ENCODE data around the gene SYT12.

Gene SYT12

GRCh38 chr11:67020949-67021348 is 2.0 kb upstream of the SYT12 start:
- peaks cover 16 to 55% (median 37%) of the 10 kb centered on the region in 3 experiments for H3K27me3 ChIP-seq (ENCODE audit: control insufficient read depth in 3 of 3, insufficient read depth in 3 of 3, low read depth in 1 of 3, low read length in 3 of 3)
- no peak overlapping the region for H2BK12ac ChIP-seq (ENCODE audit: low read length)
- no peak overlapping the region for H2AK5ac ChIP-seq (ENCODE audit: low read depth, low read length)
- H3K9ac ChIP-seq (ENCODE audit: low read depth, low read length, poor library complexity) = no peak overlapping the region
- DNase-seq (ENCODE audit: low spot score) = no peak
- no peak overlapping the region for H2BK15ac ChIP-seq (ENCODE audit: low read length)
- H3K79me1 ChIP-seq (ENCODE audit: low read depth, low read length) = no peaks in the 10 kb centered on the region
- H3K23ac ChIP-seq (ENCODE audit: low read depth, low read length, poor library complexity) = no peak overlapping the region
- no peak overlapping the region for H2BK5ac ChIP-seq (ENCODE audit: low read length)
- H4K91ac ChIP-seq (ENCODE audit: low read depth, low read length, poor library complexity) = no peak overlapping the region
- no peaks in the 10 kb centered on the region for H3K36me3 ChIP-seq (replicated peaks in 1 of 2; ENCODE audit: control insufficient read depth in 2 of 2, insufficient read depth in 2 of 2, low read length in 2 of 2)
- no peak overlapping the region for H3K4me2 ChIP-seq (ENCODE audit: insufficient read depth, low read length, poor library complexity, severe bottlenecking)
- peaks cover 0 to 7% of the 10 kb centered on the region in 2 donors for H3K4me1 ChIP-seq (ENCODE audit: control insufficient read depth in 2 of 2, insufficient read depth in 1 of 2, low read depth in 1 of 2, low read length in 2 of 2)
- no peak overlapping the region for H2AFZ ChIP-seq (ENCODE audit: low read length)
- peaks cover 0 to 5% of the 10 kb centered on the region in 2 donors for H3K9me3 ChIP-seq (replicated peaks in 1 of 2; ENCODE audit: control insufficient read depth in 2 of 2, insufficient read depth in 1 of 2, low read depth in 1 of 2, low read length in 2 of 2)
- no peak overlapping the region for H3K27ac ChIP-seq (replicated peaks; ENCODE audit: low read length)
- no peak overlapping the region for H4K8ac ChIP-seq (ENCODE audit: low read depth, low read length)
- H2BK120ac ChIP-seq (ENCODE audit: low read depth, low read length) = no peak overlapping the region
- no peak overlapping the region for H3K4me3 ChIP-seq (ENCODE audit: low read length in 2 of 2)
- H3K4ac ChIP-seq (ENCODE audit: low read length) = no peak overlapping the region
- no peak overlapping the region for H3K18ac ChIP-seq (ENCODE audit: low read length)
- no CpG with 5 or more reads among the region's 6 CpGs for WGBS, 2 donors (ENCODE audit: extremely low coverage in 2 of 2, insufficient read length in 2 of 2, insufficient replicate concordance in 1 of 2)
- no peak overlapping the region for H3K14ac ChIP-seq (ENCODE audit: low read length)

DNA sequence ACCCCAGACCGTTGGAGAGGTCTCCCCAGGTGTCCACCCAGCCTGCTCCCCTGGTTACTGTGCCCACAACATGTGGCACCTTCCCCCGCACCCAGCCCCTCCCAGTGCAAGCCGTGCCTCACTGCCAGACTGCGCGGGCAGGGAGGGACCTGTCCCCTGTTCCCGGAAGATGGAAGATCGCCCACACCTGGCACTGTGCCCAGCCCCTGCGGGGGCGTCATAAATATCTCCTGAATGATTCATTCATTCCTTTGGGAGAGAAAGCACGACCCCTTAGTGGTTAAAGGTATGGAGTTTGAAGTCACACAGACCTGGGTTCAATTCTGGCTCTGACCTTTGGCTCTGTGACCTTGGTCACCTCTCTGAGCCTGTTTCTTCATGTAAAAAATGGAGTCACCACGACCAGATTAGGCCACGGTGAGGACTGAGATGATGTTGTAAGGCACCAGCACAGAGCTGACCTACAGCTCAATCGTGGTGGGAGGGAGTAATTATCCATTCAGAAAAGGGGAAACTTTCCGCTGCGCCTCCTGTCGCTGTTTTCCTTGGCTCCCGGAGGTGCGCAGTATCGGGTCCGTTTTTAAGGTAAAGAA is 497 bp upstream of the SYT12 start:
- no peak overlapping the region for H4K8ac ChIP-seq (ENCODE audit: low read depth, low read length)

DNA sequence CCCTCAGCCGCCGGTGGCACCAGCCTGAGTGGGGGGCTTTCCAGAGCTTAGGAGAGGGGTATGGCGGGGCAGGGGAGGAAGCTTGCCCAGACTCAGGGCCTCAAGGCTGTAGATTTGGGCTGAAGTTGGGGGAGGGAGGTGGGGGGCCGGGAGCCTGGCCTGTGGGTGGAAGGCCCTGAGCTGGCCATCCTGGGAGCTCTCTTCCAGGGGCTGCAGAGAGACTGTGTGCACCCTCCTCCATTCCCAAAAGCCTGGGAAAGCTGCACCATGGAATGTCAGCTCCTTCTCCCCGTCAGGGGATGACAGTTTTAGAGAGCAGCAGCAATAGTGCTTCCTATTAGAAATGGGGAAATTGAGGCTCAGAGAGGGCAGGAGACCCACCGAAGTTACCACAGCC is 1.0 kb downstream of the SYT12 start:
- Histone ChIP-seq H2BK120ac (ENCODE audit: low read depth, low read length) (no peak overlapping the region), H3K4me1 (ENCODE audit: control insufficient read depth in 2 of 2, insufficient read depth in 1 of 2, low read depth in 1 of 2, low read length in 2 of 2) (peaks cover 2 to 7% of the 10 kb centered on the region in 2 donors), H4K8ac (ENCODE audit: low read depth, low read length) (no peak overlapping the region), H2BK5ac (ENCODE audit: low read length) (peak overlapping the region; percentile 8), H3K9me3 (replicated peaks in 1 of 2; ENCODE audit: control insufficient read depth in 2 of 2, insufficient read depth in 1 of 2, low read depth in 1 of 2, low read length in 2 of 2) (peaks cover 0 to 8% of the 10 kb centered on the region in 2 donors), H3K4ac (ENCODE audit: low read length) (no peak overlapping the region), H2BK12ac (ENCODE audit: low read length) (no peak overlapping the region), H3K27ac (replicated peaks; ENCODE audit: low read length) (no peak overlapping the region), H3K36me3 (replicated peaks in 1 of 2; ENCODE audit: control insufficient read depth in 2 of 2, insufficient read depth in 2 of 2, low read length in 2 of 2) (no peaks in the 10 kb centered on the region), H3K9ac (ENCODE audit: low read depth, low read length, poor library complexity) (no peak overlapping the region), H3K23ac (ENCODE audit: low read depth, low read length, poor library complexity) (peak overlapping the region; percentile 81), H3K4me2 (ENCODE audit: insufficient read depth, low read length, poor library complexity, severe bottlenecking) (peak overlapping the region; percentile 85), H3K14ac (ENCODE audit: low read length) (peak overlapping the region; percentile 85), H3K79me1 (ENCODE audit: low read depth, low read length) (no peaks in the 10 kb centered on the region), H3K18ac (ENCODE audit: low read length) (peak overlapping the region; percentile 82), H4K91ac (ENCODE audit: low read depth, low read length, poor library complexity) (no peak overlapping the region), H2AK5ac (ENCODE audit: low read depth, low read length) (no peak overlapping the region), H3K27me3 (ENCODE audit: control insufficient read depth in 3 of 3, insufficient read depth in 3 of 3, low read depth in 1 of 3, low read length in 3 of 3) (peaks cover 16 to 70% (median 37%) of the 10 kb centered on the region in 3 experiments), H2AFZ (ENCODE audit: low read length) (peak overlapping the region; percentile 75), H2BK15ac (ENCODE audit: low read length) (no peak overlapping the region), H3K4me3 (ENCODE audit: low read length in 2 of 2) (no peak overlapping the region)
- WGBS, 2 donors (ENCODE audit: extremely low coverage in 2 of 2, insufficient read length in 2 of 2, insufficient replicate concordance in 1 of 2) = no CpG with 5 or more reads among the region's 6 CpGs
- no peak for DNase-seq (ENCODE audit: low spot score)

More for the DNA sequence above, 497 bp upstream of the SYT12 start:
- Histone ChIP-seq H2BK12ac (ENCODE audit: low read length) (no peak overlapping the region), H3K4me1 (ENCODE audit: control insufficient read depth in 2 of 2, insufficient read depth in 1 of 2, low read depth in 1 of 2, low read length in 2 of 2) (peaks cover 0 to 7% of the 10 kb centered on the region in 2 donors), H3K4me3 (ENCODE audit: low read length in 2 of 2) (peak overlapping the region in 1 of 2 donors; percentile 35), H3K23ac (ENCODE audit: low read depth, low read length, poor library complexity) (peak overlapping the region; percentile 97), H3K27ac (replicated peaks; ENCODE audit: low read length) (no peak overlapping the region), H2AFZ (ENCODE audit: low read length) (peak overlapping the region; percentile 82), H4K91ac (ENCODE audit: low read depth, low read length, poor library complexity) (no peak overlapping the region), H3K18ac (ENCODE audit: low read length) (peak overlapping the region; percentile 59), H2BK5ac (ENCODE audit: low read length) (no peak overlapping the region), H3K36me3 (replicated peaks in 1 of 2; ENCODE audit: control insufficient read depth in 2 of 2, insufficient read depth in 2 of 2, low read length in 2 of 2) (no peaks in the 10 kb centered on the region), H3K9me3 (replicated peaks in 1 of 2; ENCODE audit: control insufficient read depth in 2 of 2, insufficient read depth in 1 of 2, low read depth in 1 of 2, low read length in 2 of 2) (peaks cover 0 to 5% of the 10 kb centered on the region in 2 donors), H3K9ac (ENCODE audit: low read depth, low read length, poor library complexity) (peak overlapping the region; percentile 16), H3K4ac (ENCODE audit: low read length) (no peak overlapping the region), H3K27me3 (ENCODE audit: control insufficient read depth in 3 of 3, insufficient read depth in 3 of 3, low read depth in 1 of 3, low read length in 3 of 3) (peaks cover 16 to 64% (median 37%) of the 10 kb centered on the region in 3 experiments), H3K4me2 (ENCODE audit: insufficient read depth, low read length, poor library complexity, severe bottlenecking) (peak overlapping the region; percentile 85), H3K79me1 (ENCODE audit: low read depth, low read length) (no peaks in the 10 kb centered on the region), H2BK15ac (ENCODE audit: low read length) (no peak overlapping the region), H3K14ac (ENCODE audit: low read length) (peak overlapping the region; percentile 12), H2AK5ac (ENCODE audit: low read depth, low read length) (peak overlapping the region; percentile 83), H2BK120ac (ENCODE audit: low read depth, low read length) (no peak overlapping the region)
- WGBS, 2 donors (ENCODE audit: extremely low coverage in 2 of 2, insufficient read length in 2 of 2, insufficient replicate concordance in 1 of 2) = no CpG with 5 or more reads among the region's 20 CpGs
- DNase-seq (ENCODE audit: low spot score) = no peak

DNA sequence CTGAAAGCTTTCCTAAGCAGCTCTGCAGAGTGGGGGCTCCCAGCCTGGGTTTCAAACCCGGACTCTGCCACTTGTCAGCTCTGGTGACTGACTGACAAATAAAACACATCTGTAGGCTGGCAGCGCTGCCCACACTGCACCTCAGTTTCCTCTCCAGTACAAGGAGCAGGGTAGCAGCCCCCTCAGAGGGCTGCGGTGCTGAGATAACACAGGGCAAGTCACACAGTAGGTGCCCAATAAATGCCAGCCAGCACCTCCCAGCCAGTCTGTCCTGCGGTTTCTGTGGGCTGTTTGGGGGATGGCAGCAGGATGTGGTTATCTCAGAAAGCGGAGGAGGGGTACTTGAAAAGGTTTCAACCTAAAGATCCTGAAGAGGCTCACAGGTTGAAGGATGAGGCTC is 1.5 kb downstream of the SYT12 start:
- no peaks in the 10 kb centered on the region for H3K36me3 ChIP-seq (replicated peaks in 1 of 2; ENCODE audit: control insufficient read depth in 2 of 2, insufficient read depth in 2 of 2, low read length in 2 of 2)
- no peak overlapping the region for H2BK5ac ChIP-seq (ENCODE audit: low read length)
- H3K4me1 ChIP-seq (ENCODE audit: control insufficient read depth in 2 of 2, insufficient read depth in 1 of 2, low read depth in 1 of 2, low read length in 2 of 2) = peaks cover 2 to 7% of the 10 kb centered on the region in 2 donors
- no peak overlapping the region for H3K14ac ChIP-seq (ENCODE audit: low read length)
- no peak overlapping the region for H3K23ac ChIP-seq (ENCODE audit: low read depth, low read length, poor library complexity)
- no peak overlapping the region for H2AFZ ChIP-seq (ENCODE audit: low read length)
- H3K27me3 ChIP-seq (ENCODE audit: control insufficient read depth in 3 of 3, insufficient read depth in 3 of 3, low read depth in 1 of 3, low read length in 3 of 3) = peaks cover 16 to 75% (median 37%) of the 10 kb centered on the region in 3 experiments
- no peak overlapping the region for H3K4ac ChIP-seq (ENCODE audit: low read length)
- H4K8ac ChIP-seq (ENCODE audit: low read depth, low read length) = no peak overlapping the region
- no peak for DNase-seq (ENCODE audit: low spot score)
- no peak overlapping the region for H2BK15ac ChIP-seq (ENCODE audit: low read length)
- no peak overlapping the region for H3K27ac ChIP-seq (replicated peaks; ENCODE audit: low read length)
- H3K4me3 ChIP-seq (ENCODE audit: low read length in 2 of 2) = no peak overlapping the region
- no peak overlapping the region for H2AK5ac ChIP-seq (ENCODE audit: low read depth, low read length)
- H2BK120ac ChIP-seq (ENCODE audit: low read depth, low read length) = no peak overlapping the region
- no peak overlapping the region for H3K4me2 ChIP-seq (ENCODE audit: insufficient read depth, low read length, poor library complexity, severe bottlenecking)
- no peaks in the 10 kb centered on the region for H3K79me1 ChIP-seq (ENCODE audit: low read depth, low read length)
- peaks cover 0 to 8% of the 10 kb centered on the region in 2 donors for H3K9me3 ChIP-seq (replicated peaks in 1 of 2; ENCODE audit: control insufficient read depth in 2 of 2, insufficient read depth in 1 of 2, low read depth in 1 of 2, low read length in 2 of 2)
- H4K91ac ChIP-seq (ENCODE audit: low read depth, low read length, poor library complexity) = no peak overlapping the region
- no peak overlapping the region for H2BK12ac ChIP-seq (ENCODE audit: low read length)
- no peak overlapping the region for H3K18ac ChIP-seq (ENCODE audit: low read length)
- WGBS, 2 donors (ENCODE audit: extremely low coverage in 2 of 2, insufficient read length in 2 of 2, insufficient replicate concordance in 1 of 2) = no CpG with 5 or more reads among the region's 5 CpGs
- no peak overlapping the region for H3K9ac ChIP-seq (ENCODE audit: low read depth, low read length, poor library complexity)
